Gastrocnemius medialis (tissue), 4 donors: ENCODE measurements around the gene UBC.
A peak's percentile ranks its signal among the peaks of the same experiment; 100 is the strongest.

Experiments
- POLR2A ChIP-seq, 2 donors: fragments of 450-650 bp; IDR thresholded peaks; one replicate each; pipeline ENCODE4 v1.6.1; 2017; ENCODE audit warnings: antibody characterized with exemption in 2 of 2, mild to moderate bottlenecking in 2 of 2, moderate library complexity in 2 of 2
- TF ChIP-seq, protein P1 (sequence below), 5 experiments: fragments of 450-650 bp in 3 of 5; fragments of 200-600 bp in 2 of 5; sonication (generic) in 2 of 5; IDR thresholded peaks in 4 of 5; conservative IDR thresholded peaks in 1 of 5; 1 replicate in 4 of 5; 2 replicates in 1 of 5; pipeline ENCODE4 v1.5.1; 2016 to 2019; ENCODE audit warnings: antibody characterized with exemption in 5 of 5, mild to moderate bottlenecking in 3 of 5, moderate library complexity in 3 of 5

DNA sequence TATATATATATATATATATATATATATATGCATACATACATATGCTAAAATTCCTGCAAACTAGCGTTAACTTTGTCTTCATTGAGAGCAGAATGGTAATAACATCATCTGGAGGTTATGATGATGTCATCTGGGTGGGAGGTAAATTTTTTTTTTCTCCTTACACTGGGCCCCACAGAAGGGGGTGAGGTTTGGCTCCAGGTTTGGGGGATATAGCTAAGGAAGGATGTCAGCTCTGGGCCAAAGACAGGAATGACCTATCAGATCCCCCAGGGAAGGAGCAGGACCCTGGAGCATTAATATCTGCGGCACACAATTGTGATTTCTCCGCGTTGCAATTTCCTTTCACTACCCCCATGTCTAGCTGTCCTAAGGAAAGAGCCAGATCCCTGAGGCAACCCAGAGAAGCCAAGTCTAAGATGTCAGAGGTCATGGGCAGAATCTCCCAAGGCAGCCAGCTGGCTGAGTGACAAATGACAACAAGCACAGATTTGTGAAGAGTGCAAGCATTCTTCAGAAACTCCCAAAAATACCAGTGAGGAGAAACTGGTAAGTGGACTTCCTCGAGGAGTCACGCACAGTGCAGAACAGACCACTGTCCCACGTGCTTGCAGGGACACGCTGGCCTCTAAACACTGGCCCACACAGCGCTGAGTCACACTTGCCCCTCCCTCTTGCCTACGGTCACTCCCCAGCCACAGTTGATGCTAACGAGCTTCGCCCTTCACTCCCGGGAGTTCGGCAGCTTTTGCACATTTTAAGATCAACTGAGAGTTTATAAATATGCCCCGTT is 9.9 kb downstream of the UBC start:
- TF ChIP-seq, protein P1, sequence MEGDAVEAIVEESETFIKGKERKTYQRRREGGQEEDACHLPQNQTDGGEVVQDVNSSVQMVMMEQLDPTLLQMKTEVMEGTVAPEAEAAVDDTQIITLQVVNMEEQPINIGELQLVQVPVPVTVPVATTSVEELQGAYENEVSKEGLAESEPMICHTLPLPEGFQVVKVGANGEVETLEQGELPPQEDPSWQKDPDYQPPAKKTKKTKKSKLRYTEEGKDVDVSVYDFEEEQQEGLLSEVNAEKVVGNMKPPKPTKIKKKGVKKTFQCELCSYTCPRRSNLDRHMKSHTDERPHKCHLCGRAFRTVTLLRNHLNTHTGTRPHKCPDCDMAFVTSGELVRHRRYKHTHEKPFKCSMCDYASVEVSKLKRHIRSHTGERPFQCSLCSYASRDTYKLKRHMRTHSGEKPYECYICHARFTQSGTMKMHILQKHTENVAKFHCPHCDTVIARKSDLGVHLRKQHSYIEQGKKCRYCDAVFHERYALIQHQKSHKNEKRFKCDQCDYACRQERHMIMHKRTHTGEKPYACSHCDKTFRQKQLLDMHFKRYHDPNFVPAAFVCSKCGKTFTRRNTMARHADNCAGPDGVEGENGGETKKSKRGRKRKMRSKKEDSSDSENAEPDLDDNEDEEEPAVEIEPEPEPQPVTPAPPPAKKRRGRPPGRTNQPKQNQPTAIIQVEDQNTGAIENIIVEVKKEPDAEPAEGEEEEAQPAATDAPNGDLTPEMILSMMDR (IDR thresholded peaks at IDR 0.05 in 4 of 5, conservative IDR thresholded peaks at IDR 0.05 in 1 of 5): no peak
- TF ChIP-seq POLR2A (IDR thresholded peaks at IDR 0.05): peak; percentile 29 to 36
